ENCODE measurements around the gene PCBP4.

- TF ChIP-seq CTCF (conservative IDR thresholded peaks at IDR 0.05; ENCODE audit: low read length) (no peak), EZH2phosphoT487 (IDR thresholded peaks at IDR 0.05; ENCODE audit: borderline replicate concordance, low read depth, low read length) (no peak)
Measured at GRCh38 chr3:51954713-51955112, 12.5 kb downstream of the PCBP4 start.
